T-cell (primary cell): ENCODE data around the gene GPC5. TPM values are rescaled to one million over a fixed set of nuclear protein-coding genes. Genes with fewer than 3 reads are reported as not detected.
"Not testable (repeated sequence)": the region's sequence is repeated elsewhere in the genome, so short reads cannot be mapped to it uniquely, and the experiment has no call there.

Experiments
- ATAC-seq, 4 experiments: fragments of 200-7000 bp in 3 of 4; fragments of 150-1000 bp in 1 of 4; cut with Tn5 transposase; replicated peaks in 1 of 4; 1 replicate in 3 of 4; 2 replicates in 1 of 4; pipeline ENCODE4 v1.10.0; 2021; ENCODE audit warnings: moderate library complexity in 3 of 4, mild to moderate bottlenecking in 2 of 4, moderate number of reproducible peaks in 1 of 4
- CTCF ChIA-PET, 2 donors: fragments of 300-600 bp; sonication (Branson Sonifier 250); formaldehyde crosslinking; loops; one replicate each; lab custom pipeline; 2022; ENCODE audit warnings: antibody characterized with exemption in 2 of 2; lab: Charles Lee
- POLR2A ChIA-PET, 2 donors: fragments of 300-600 bp; sonication (Branson Sonifier 250); formaldehyde crosslinking; loops; one replicate each; lab custom pipeline; 2022; ENCODE audit warnings: antibody characterized with exemption in 2 of 2; lab: Charles Lee
- DNase-seq, 35 experiments: peaks; one replicate each; pipeline versions ENCODE4 v3.0.0 to v3.0.0-alpha.2; 2013 to 2023
- H3K27ac ChIP-seq: one replicate; pipeline ENCODE4 v1.5.1; 2013; ENCODE audit warnings: low read length
- H3K27me3 ChIP-seq, 2 experiments: replicated peaks in 1 of 2; 1 replicate in 1 of 2; 2 replicates in 1 of 2; pipeline versions ENCODE4 v1.6.1 to v1.7.0; 2013; ENCODE audit warnings: low read length in 1 of 2, mixed read lengths in 1 of 2; ENCODE audit not compliant: control insufficient read depth in 2 of 2, insufficient read depth in 2 of 2; ENCODE audit errors: extremely low read depth in 1 of 2
- H3K36me3 ChIP-seq, 2 donors: 1 replicate in 1 of 2; 2 replicates in 1 of 2; pipeline versions ENCODE4 v1.6.1 to v1.7.0; 2013; ENCODE audit warnings: low read length in 1 of 2; ENCODE audit not compliant: control insufficient read depth in 2 of 2, insufficient read depth in 1 of 2; ENCODE audit errors: extremely low read depth in 1 of 2
- H3K4me1 ChIP-seq, 2 experiments: 1 replicate in 1 of 2; 2 replicates in 1 of 2; pipeline versions ENCODE4 v1.6.1 to v1.7.0; 2013; ENCODE audit warnings: low read length in 2 of 2, mixed read lengths in 1 of 2; ENCODE audit not compliant: insufficient read depth in 2 of 2, control insufficient read depth in 1 of 2; ENCODE audit errors: extremely low read depth in 1 of 2
- H3K4me3 ChIP-seq, 2 donors: 1 replicate in 1 of 2; 2 replicates in 1 of 2; pipeline versions ENCODE4 v1.5.1 to v1.7.0; 2013; ENCODE audit warnings: mild to moderate bottlenecking in 2 of 2, low read length in 1 of 2, moderate library complexity in 1 of 2; ENCODE audit not compliant: control insufficient read depth in 1 of 2; ENCODE audit errors: extremely low read depth in 1 of 2
- H3K9me3 ChIP-seq: 2 replicates; pipeline ENCODE4 v1.7.0; 2013
- H3K27ac Mint-ChIP-seq, 2 donors: one replicate each; pipeline ENCODE4 v1.8.0; 2020 to 2021; ENCODE audit warnings: mild to moderate bottlenecking in 2 of 2, mixed read lengths in 2 of 2
- H3K27me3 Mint-ChIP-seq, 2 donors: one replicate each; pipeline ENCODE4 v1.8.0; 2021 to 2022; ENCODE audit warnings: mixed read lengths in 2 of 2
- H3K36me3 Mint-ChIP-seq: one replicate; pipeline ENCODE4 v1.8.0; 2021; ENCODE audit warnings: mixed read lengths
- H3K4me1 Mint-ChIP-seq, 3 donors: one replicate each; pipeline ENCODE4 v1.8.0; 2020 to 2022; ENCODE audit warnings: mixed read lengths in 3 of 3, mild to moderate bottlenecking in 1 of 3
- H3K4me3 Mint-ChIP-seq, 3 donors: one replicate each; pipeline ENCODE4 v1.8.0; 2020 to 2022; ENCODE audit warnings: mild to moderate bottlenecking in 3 of 3, mixed read lengths in 3 of 3, moderate library complexity in 3 of 3
- H3K9me3 Mint-ChIP-seq, 3 donors: one replicate each; pipeline ENCODE4 v1.8.0; 2020 to 2022; ENCODE audit warnings: mixed read lengths in 3 of 3
- WGBS: methylation state at CpG from one replicate; pipeline ENCODE4 v1.1.5; 2013; ENCODE audit warnings: missing lambda C conversion rate; ENCODE audit not compliant: insufficient coverage; 5-methylcytosine and 5-hydroxymethylcytosine counted together
- total RNA-seq, 35 experiments: library from RNA in 6 of 35; stranded (reverse) in 6 of 35; fragments of 120-200 nt in 1 of 35; gene quantifications; one replicate each; pipeline versions ENCODE4 v1.2.1 to v1.2.4 and lab custom pipeline; 2013 to 2026

GPC5 gene
- total RNA-seq, 5 donors from 2014 or later (not counting 1 experiment from before 2014, with no cell fraction given), result 0.12 to 0.39 (median 0.26) TPM

DNA sequence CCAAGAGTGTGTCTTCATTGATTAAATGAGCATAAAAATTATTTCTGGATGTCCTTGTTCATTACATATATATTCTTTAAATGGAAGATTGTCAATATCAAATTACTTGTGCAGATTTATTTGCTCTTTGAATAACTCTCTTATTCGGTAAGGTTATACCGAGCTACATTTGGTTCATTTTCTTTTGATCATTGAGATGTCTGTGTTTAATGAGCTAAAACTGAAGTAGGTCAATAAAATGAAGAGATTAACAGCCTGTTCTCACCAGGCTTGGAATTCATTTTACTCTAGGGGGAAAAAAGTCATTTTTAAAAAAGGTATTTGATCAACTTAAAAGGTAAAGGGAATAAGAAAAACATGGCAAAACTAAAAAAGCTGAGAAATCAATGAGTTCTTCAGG, 10.6 kb downstream of the GPC5 start:
- Histone ChIP-seq H3K27me3 (peaks cover 0 to 8% of the 10 kb centered on the region in 2 experiments), H3K36me3 (no peaks in the 10 kb centered on the region), H3K27ac (no peak overlapping the region), H3K4me1 (no peaks in the 10 kb centered on the region), H3K9me3 (no peaks in the 10 kb centered on the region), H3K4me3 (no peak overlapping the region)
- no peaks in the 10 kb centered on the region for H3K4me1 Mint-ChIP-seq
- no peak overlapping the region for H3K4me3 Mint-ChIP-seq
- no peak overlapping the region for H3K27ac Mint-ChIP-seq
- DNase-seq, result no peak
- ATAC-seq, result no peak
- CTCF ChIA-PET, result no interaction called here
- POLR2A ChIA-PET, result no interaction called here
- H3K9me3 Mint-ChIP-seq, result peaks cover 0 to 4% (median 3%) of the 10 kb centered on the region in 3 donors
- H3K36me3 Mint-ChIP-seq, result no peaks in the 10 kb centered on the region
- H3K27me3 Mint-ChIP-seq, result peaks cover 17 to 18% of the 10 kb centered on the region in 2 donors
- WGBS, result no CpG with 5 or more reads among the region's 2 CpGs

- H3K9me3 ChIP-seq, H3K36me3 Mint-ChIP-seq, H3K27me3 ChIP-seq, POLR2A ChIA-PET, H3K36me3 ChIP-seq, H3K4me3 ChIP-seq, H3K27ac Mint-ChIP-seq, H3K4me1 Mint-ChIP-seq, H3K9me3 Mint-ChIP-seq, DNase-seq, H3K4me3 Mint-ChIP-seq, ATAC-seq, CTCF ChIA-PET, H3K27ac ChIP-seq, H3K4me1 ChIP-seq: not testable (repeated sequence)
- WGBS, result no CpG with 5 or more reads among the region's 5 CpGs
- H3K27me3 Mint-ChIP-seq, result peaks cover 4 to 18% of the 10 kb centered on the region in 2 donors
Observed at GRCh38 chr13:91416579-91416978, 18.2 kb downstream of the GPC5 start.

GRCh38 chr13:91417660-91418325, 19.4 kb downstream of the GPC5 start:
- Histone ChIP-seq H3K36me3 (no peaks in the 10 kb centered on the region), H3K9me3 (no peaks in the 10 kb centered on the region), H3K4me3 (no peak overlapping the region), H3K4me1 (no peaks in the 10 kb centered on the region), H3K27me3 (no peaks in the 10 kb centered on the region), H3K27ac (no peak overlapping the region)
- ChIA-PET POLR2A (no interaction called here), CTCF (no interaction called here)
- no peaks in the 10 kb centered on the region for H3K4me1 Mint-ChIP-seq
- H3K27ac Mint-ChIP-seq, result no peak overlapping the region
- no peaks in the 10 kb centered on the region for H3K36me3 Mint-ChIP-seq
- 80% methylated on average over 1 of the region's 6 CpGs for WGBS
- H3K27me3 Mint-ChIP-seq, result peaks cover 4 to 18% of the 10 kb centered on the region in 2 donors
- no peak for ATAC-seq
- no peak overlapping the region for H3K4me3 Mint-ChIP-seq
- no peak for DNase-seq
- H3K9me3 Mint-ChIP-seq, result no peaks in the 10 kb centered on the region

- DNase-seq, result no peak
- peaks cover 19 to 20% (median 20%) of the 10 kb centered on the region in 3 donors for H3K9me3 Mint-ChIP-seq
- 39% methylated on average over 2 of the region's 2 CpGs for WGBS
- POLR2A ChIA-PET, result no interaction called here
- CTCF ChIA-PET, result no interaction called here
- no peak overlapping the region for H3K27ac Mint-ChIP-seq
- no peak for ATAC-seq
- H3K9me3 ChIP-seq, result no peaks in the 10 kb centered on the region
- no peak overlapping the region for H3K27ac ChIP-seq
- H3K4me3 ChIP-seq, result no peak overlapping the region
- H3K27me3 ChIP-seq, result no peaks in the 10 kb centered on the region
- no peaks in the 10 kb centered on the region for H3K36me3 Mint-ChIP-seq
- no peaks in the 10 kb centered on the region for H3K4me1 Mint-ChIP-seq
- H3K4me3 Mint-ChIP-seq, result no peak overlapping the region
- H3K27me3 Mint-ChIP-seq, result peaks cover 6 to 12% of the 10 kb centered on the region in 2 donors
- no peaks in the 10 kb centered on the region for H3K4me1 ChIP-seq
- no peaks in the 10 kb centered on the region for H3K36me3 ChIP-seq
Observed at GRCh38 chr13:91426913-91427312, 28.5 kb downstream of the GPC5 start.

DNA sequence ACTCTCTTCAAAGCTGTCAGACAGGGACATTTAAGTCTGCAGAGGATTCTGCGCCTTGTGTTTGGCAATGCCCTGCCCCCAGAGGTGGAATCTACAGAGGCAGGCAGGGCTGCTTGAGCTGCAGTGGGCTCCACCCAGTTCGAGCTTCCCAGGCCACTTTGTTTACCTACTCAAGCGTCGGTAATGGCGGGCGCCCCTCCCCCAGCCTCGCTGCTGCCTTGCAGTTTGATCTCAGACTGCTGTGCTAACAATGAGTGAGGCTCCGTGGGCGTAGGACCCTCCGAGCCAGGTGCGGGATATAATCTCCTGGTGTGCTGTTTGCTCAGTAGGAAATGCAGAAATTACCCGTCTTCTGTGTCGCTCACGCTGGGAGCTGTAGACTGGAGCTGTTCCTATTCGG, 40.3 kb downstream of the GPC5 start:
- DNase-seq, H3K4me1 Mint-ChIP-seq, H3K4me1 ChIP-seq, H3K36me3 ChIP-seq, H3K4me3 Mint-ChIP-seq, H3K36me3 Mint-ChIP-seq, H3K27me3 ChIP-seq, POLR2A ChIA-PET, H3K27ac Mint-ChIP-seq, H3K9me3 ChIP-seq, CTCF ChIA-PET, H3K27me3 Mint-ChIP-seq, H3K4me3 ChIP-seq, H3K27ac ChIP-seq, ATAC-seq: not testable (repeated sequence)
- peaks cover 9 to 11% (median 10%) of the 10 kb centered on the region in 3 donors for H3K9me3 Mint-ChIP-seq
- WGBS, result 96% methylated on average over 8 of the region's 15 CpGs

DNA sequence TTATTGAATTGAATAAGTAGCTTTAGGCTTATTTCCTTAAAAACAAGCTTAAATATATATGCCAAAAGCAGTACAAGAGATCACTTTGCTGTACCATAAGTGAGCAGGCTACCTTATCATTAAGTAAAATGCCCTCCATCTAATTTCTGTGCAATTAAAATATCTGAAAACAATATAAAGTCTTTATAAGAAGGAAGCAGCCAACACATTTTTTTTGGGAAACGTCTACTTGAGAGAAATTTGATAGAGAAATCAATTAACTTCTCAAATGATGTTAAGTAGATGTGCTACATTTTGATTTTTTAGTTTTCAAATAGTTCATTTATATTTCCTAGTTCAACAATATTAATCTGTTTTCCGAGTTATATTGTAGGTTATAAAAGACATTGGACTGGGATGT, 52.5 kb downstream of the GPC5 start:
- no peaks in the 10 kb centered on the region for H3K27me3 ChIP-seq
- H3K4me3 ChIP-seq, result no peak overlapping the region
- Mint-ChIP-seq H3K9me3 (no peaks in the 10 kb centered on the region), H3K4me1 (no peaks in the 10 kb centered on the region), H3K4me3 (no peak overlapping the region), H3K36me3 (no peaks in the 10 kb centered on the region), H3K27me3 (peaks cover 0 to 16% of the 10 kb centered on the region in 2 donors), H3K27ac (no peak overlapping the region)
- DNase-seq, result no peak
- CTCF ChIA-PET, result no interaction called here
- H3K9me3 ChIP-seq, result no peaks in the 10 kb centered on the region
- ATAC-seq, result no peak
- POLR2A ChIA-PET, result no interaction called here
- no peaks in the 10 kb centered on the region for H3K4me1 ChIP-seq
- H3K36me3 ChIP-seq, result no peaks in the 10 kb centered on the region
- H3K27ac ChIP-seq, result no peak overlapping the region
- no CpG with 5 or more reads among the region's 2 CpGs for WGBS

DNA sequence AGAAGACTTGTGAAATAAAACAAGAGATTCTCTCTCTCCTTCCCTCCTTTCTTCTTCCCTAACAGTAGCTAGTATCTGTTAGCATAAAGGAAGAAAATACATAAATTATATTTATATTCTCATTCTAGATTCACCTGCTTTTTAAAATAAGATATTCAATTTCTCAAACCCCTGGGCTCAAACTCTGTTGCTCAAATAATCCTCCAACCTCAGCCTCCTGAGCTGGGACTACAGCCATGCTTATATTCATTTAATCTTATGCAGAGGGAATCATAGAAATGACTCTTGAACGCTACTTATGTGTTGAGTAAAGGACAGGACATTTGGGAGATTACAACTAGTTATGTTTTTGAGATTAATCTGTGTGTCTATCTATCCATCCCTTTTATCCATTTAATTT, 56.2 kb downstream of the GPC5 start:
- H3K9me3 Mint-ChIP-seq, result no peaks in the 10 kb centered on the region
- ChIA-PET CTCF (no interaction called here), POLR2A (no interaction called here)
- Histone ChIP-seq H3K9me3 (no peaks in the 10 kb centered on the region), H3K4me1 (no peaks in the 10 kb centered on the region), H3K4me3 (no peak overlapping the region), H3K27ac (no peak overlapping the region), H3K36me3 (no peaks in the 10 kb centered on the region), H3K27me3 (no peaks in the 10 kb centered on the region)
- H3K36me3 Mint-ChIP-seq, result no peaks in the 10 kb centered on the region
- no peak overlapping the region for H3K4me3 Mint-ChIP-seq
- no peak overlapping the region for H3K27ac Mint-ChIP-seq
- peaks cover 3 to 22% of the 10 kb centered on the region in 2 donors for H3K27me3 Mint-ChIP-seq
- WGBS, result no CpG with 5 or more reads among the region's 1 CpG
- DNase-seq, result no peak
- no peak for ATAC-seq
- no peaks in the 10 kb centered on the region for H3K4me1 Mint-ChIP-seq
